ENCODE data around the gene ASXL1. TPM values are rescaled to one million over a fixed set of nuclear protein-coding genes. Genes with fewer than 3 reads are reported as not detected.

ASXL1 gene
- total RNA-seq, 1 experiment from 2014 or later: 52.2 TPM

DNA sequence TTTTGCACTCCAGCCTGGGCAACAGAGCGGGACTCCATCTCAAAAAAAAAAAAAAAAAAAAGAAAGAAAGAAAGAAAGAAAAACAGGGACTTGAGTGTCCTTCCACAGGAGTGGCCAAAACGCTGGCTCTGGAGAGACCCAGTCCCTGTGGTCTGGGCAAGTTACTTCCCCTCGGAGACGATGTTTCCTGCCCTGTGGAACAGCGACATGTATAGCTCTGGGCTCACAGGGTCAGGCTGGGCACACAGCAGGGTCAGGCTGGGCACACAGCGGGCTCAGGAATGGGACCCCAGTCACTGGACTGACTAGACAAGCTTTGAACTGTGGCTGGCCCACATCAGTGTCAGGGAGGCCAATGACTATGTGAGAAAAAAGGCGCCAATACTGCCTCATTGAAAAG lies 110.7 kb downstream of the ASXL1 start:
- Histone ChIP-seq H3K36me3 (ENCODE audit: control insufficient read depth in 1 of 2, insufficient read depth in 2 of 2, low read length in 2 of 2) (no peaks in the 10 kb centered on the region), H2AFZ (ENCODE audit: low read depth, low read length, poor library complexity, severe bottlenecking) (no peak overlapping the region), H4K20me1 (ENCODE audit: insufficient read depth) (no peaks in the 10 kb centered on the region), H3K4me1 (ENCODE audit: control insufficient read depth in 1 of 2, insufficient read depth in 2 of 2, low read length in 2 of 2) (no peaks in the 10 kb centered on the region), H3K9me2 (ENCODE audit: insufficient read depth) (no peaks in the 10 kb centered on the region), H3K4me3 (replicated peaks in 1 of 2; ENCODE audit: low read depth in 1 of 2, low read length in 2 of 2) (no peak overlapping the region), H3K4me2 (ENCODE audit: low read length) (no peak overlapping the region), H3K9ac (ENCODE audit: low read length) (no peak overlapping the region), H3K9me3 (ENCODE audit: control insufficient read depth in 1 of 2, insufficient read depth in 1 of 2, low read depth in 1 of 2, low read length in 2 of 2) (no peaks in the 10 kb centered on the region), H3K27ac (ENCODE audit: low read depth, low read length) (no peak overlapping the region), H3K27me3 (ENCODE audit: insufficient read depth, low read length) (no peaks in the 10 kb centered on the region), H3K79me2 (ENCODE audit: insufficient read depth, low read length) (no peaks in the 10 kb centered on the region)
- ChIA-PET POLR2A (no interaction called here), CTCF (no interaction called here), RAD21 (ENCODE audit: low non-redundant PET in 1 of 2, low total read pairs in 2 of 2, uncharacterized antibody in 2 of 2, unreplicated experiment in 2 of 2) (no interaction called here)
- DNase-seq (ENCODE audit: low read depth, low spot score) (no peak), ATAC-seq (no peak)
- TF ChIP-seq POLR2A (IDR thresholded peaks at IDR 0.05; ENCODE audit: borderline replicate concordance, extremely low read depth, insufficient read depth, insufficient read length) (no peak), ZFX (IDR thresholded peaks at IDR 0.05) (no peak), SIN3A (IDR thresholded peaks at IDR 0.05; ENCODE audit: low read depth) (no peak), EZH2phosphoT487 (IDR thresholded peaks at IDR 0.05; ENCODE audit: borderline replicate concordance) (no peak), POLR2AphosphoS5 (IDR thresholded peaks at IDR 0.05; ENCODE audit: low read depth, low read length) (no peak), EGR1 (IDR thresholded peaks at IDR 0.05; ENCODE audit: low read depth) (no peak), RAD21 (IDR thresholded peaks at IDR 0.05; ENCODE audit: low read depth) (no peak), ELF1 (IDR thresholded peaks at IDR 0.05; ENCODE audit: borderline replicate concordance, low read depth) (no peak), ZNF274 (IDR thresholded peaks at IDR 0.05; ENCODE audit: low read depth, low read length) (no peak), EZH2 (IDR thresholded peaks at IDR 0.05) (no peak), SP1 (IDR thresholded peaks at IDR 0.05; ENCODE audit: low read depth) (no peak), MAX (IDR thresholded peaks at IDR 0.05) (no peak), TCF7L2 (IDR thresholded peaks at IDR 0.05; ENCODE audit: borderline replicate concordance, extremely low read depth, insufficient read depth, insufficient read length) (no peak), ZBTB33 (IDR thresholded peaks at IDR 0.05; ENCODE audit: extremely low read depth, insufficient replicate concordance, low read length) (no peak), CBX3 (IDR thresholded peaks at IDR 0.05; ENCODE audit: low read depth) (no peak), ATF3 (IDR thresholded peaks at IDR 0.05) (no peak), CTCF (IDR thresholded peaks at IDR 0.05 in 2 of 3, conservative IDR thresholded peaks at IDR 0.05 in 1 of 3; ENCODE audit: borderline replicate concordance in 1 of 3, insufficient read depth in 1 of 3, low read depth in 2 of 3, low read length in 2 of 3) (no peak)
- no TSS peak for BruUV-seq (replicated peaks)
- intact Hi-C loops (cut with micrococcal nuclease): no loop called here
